ENCODE data around the gene ZNF276.
A peak's percentile ranks its signal among the peaks of the same experiment; 100 is the strongest.
"Not testable (repeated sequence)": the region's sequence is repeated elsewhere in the genome, so short reads cannot be mapped to it uniquely, and the experiment has no call there.

The ZNF276 gene

DNA sequence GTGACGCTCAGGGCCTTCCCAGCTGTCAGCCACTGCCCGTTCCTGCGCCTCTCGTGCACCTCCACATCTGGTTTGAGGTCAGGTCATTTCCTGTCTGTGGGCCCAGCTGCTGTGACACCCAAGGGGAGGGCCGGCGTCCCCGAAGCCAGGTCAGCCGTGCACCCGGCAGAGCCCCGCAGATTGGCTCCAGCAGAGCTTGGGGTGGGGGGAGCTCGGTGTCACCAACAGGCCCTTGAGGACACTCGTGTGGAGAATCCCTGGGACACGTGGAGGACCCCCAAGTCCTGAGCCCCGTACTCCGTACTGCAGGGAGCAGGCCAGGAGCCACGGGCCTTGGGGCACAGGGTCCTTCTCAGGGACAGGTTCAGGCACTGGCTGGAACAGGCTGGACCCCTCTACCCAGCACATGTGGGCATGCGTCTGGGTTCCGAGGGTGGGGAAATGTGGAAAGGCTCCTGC is 24.6 kb upstream of the ZNF276 start:
- DNase-seq = peak; percentile 54 to 57

DNA sequence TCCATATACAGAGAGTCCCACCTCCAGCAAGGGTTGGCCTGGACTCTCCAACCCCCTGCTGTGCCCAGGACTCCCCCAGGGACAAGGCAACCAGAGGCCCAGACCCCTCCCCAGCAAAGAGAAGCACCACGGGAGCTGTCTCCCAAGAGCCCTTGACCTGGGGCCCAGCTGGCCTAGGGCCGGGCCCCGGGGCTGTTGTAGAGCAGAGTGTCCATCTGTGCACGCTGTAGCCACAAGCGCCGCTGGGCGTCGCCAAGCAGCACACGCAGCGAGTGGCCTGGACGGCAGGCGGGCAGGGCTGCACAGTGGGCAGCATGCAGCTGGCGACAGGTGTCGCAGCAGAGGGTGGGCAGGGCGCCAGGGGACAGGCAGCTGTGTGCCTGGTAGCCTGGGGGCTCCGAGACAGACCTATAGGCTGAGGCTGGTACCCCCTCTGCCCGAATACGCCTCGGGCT is 24.1 kb upstream of the ZNF276 start:
- DNase-seq = no peak

DNA sequence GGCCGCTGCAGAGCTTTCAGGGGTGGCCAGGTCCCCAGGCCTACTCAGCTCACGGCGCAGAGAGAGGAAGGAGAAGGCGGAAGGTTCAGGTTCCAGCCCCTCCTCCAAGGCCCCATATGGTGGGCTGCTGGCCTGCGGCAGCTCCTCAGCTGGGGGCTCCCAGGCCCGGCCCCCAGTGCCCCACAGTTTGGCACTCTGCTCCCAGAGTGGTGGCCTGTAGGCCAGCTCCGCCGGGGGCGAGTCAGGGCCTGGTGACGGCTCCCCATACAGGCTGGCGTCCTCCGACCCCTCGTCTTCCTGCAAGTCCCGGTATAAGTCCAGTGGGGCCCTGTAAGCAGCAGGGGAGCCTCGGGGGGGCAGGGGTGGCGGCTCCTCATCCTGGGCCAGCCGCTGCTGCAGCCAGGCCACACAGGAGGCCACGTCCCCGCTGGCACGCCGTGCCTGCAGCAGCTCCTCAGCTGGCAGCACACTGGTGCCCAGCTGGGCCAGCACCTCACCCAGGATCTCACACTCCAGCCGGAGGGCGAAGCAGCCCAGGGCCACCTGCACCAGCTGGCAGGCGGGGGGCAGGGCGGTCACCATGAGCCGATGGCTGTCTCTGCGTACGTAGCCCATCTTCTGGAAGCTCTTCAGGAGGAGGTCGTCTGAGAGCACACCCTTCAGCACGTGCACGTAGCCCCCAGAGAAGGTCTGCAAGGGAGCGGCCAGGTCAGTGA is 23.6 kb upstream of the ZNF276 start:
- no peak for DNase-seq

DNA sequence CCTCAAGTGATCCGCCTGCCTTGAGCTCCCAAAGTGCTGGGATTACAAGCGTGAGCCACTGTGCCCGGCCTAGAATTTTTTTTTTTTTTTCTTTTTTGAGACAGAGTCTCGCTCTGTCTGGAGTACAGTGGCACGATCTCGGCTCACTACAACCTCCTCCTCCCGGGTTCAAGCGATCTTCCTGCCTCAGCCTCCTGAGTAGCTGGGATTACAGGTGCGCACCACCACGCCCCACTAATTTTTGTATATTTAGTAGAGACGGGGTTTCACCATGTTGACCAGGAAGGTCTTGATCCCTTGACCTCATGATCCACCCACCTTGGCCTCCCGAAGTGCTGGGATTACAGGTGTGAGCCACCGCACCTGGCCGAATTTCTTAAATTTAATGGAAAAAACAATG is 22.6 kb upstream of the ZNF276 start:
- DNase-seq = not testable (repeated sequence)

DNA sequence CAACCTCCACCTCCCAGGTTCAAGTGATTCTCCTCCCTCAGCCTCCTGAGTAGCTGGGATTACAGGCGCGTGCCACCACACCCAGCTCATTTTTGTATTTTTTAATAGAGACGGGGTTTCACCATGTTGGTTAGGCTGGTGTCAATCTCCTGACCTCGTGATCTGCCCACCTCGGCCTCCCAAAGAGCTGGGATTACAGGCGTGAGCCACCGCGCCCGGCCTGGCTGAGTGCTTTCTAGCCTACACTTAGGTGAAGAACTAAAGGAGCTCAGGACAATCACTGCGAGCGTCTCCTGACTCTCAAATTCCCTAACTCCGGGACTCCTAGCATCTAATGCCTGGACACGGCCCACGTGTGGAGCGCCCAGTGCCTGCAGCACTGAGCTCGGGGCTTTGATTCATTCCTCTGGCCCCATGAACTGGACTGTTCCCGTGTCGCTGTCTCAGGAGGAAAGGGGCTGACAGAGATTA is 21.7 kb upstream of the ZNF276 start:
- not testable (repeated sequence) for DNase-seq

DNA sequence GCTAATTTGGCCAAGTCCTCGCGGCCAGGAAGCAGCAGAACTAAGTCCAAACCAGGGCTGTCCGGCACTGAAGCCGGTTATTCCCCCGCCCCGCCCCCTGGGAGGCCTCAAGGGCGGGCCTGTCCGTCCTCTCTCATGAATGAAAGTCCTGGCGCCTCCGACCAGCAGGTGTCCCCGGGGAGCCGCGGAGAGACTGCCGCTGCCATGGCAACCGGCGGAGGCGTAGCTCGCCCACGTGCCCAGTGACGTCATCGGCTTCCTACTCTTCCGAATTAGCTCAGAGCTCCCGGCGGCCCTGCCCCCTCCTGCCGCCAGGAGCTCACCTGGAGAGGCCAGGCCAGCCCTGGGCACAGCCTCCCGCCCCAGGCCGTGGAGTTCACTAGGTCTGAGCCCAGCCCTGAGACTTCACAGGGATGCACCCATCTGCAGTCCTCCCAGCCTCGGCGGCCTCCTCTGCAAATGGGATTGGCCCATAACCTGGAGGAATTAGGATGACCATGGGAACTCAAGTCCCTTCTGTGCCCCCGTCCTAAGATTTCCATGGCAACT is 21.2 kb upstream of the ZNF276 start:
- DNase-seq = peak; percentile 95 to 97

DNA sequence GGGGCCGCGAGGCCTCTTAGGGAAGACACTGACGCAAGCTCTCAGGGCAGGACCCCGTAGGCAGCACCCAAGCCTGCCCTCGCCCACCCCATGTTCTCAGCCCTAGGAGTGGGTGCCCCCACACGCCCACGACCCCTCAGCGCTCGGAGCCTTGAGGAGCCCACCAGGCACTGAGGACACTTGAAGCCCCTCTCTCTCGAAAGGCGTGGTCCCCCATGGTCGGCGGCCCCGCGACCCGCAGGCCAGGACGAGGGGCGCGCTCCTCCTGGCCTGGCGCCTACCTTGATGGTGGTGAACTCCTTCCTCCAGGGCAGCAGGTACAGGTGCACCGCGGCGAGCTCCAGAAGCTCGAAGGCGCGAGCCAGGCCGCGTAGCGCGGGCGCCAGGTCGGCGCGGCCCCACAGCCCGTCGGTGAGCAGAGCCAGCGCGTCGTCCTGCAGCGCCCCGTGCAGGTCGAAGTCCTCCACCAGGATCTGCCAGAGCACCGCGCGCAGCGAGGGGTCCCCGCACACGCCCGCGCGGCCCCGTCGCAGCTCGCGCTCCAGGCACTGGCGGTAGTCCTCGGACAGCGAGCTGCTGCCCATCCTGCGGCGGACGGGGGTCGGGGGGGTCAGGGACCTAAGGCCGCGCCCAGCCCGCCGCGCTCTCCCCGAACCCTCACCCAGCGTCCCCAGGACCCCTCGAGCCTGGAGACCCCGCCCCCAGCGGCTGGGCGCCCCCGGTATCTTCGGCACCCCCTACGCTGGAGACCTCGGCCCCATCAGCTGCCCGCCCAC is 20.5 kb upstream of the ZNF276 start:
- DNase-seq = peak; percentile 58 to 61

DNA sequence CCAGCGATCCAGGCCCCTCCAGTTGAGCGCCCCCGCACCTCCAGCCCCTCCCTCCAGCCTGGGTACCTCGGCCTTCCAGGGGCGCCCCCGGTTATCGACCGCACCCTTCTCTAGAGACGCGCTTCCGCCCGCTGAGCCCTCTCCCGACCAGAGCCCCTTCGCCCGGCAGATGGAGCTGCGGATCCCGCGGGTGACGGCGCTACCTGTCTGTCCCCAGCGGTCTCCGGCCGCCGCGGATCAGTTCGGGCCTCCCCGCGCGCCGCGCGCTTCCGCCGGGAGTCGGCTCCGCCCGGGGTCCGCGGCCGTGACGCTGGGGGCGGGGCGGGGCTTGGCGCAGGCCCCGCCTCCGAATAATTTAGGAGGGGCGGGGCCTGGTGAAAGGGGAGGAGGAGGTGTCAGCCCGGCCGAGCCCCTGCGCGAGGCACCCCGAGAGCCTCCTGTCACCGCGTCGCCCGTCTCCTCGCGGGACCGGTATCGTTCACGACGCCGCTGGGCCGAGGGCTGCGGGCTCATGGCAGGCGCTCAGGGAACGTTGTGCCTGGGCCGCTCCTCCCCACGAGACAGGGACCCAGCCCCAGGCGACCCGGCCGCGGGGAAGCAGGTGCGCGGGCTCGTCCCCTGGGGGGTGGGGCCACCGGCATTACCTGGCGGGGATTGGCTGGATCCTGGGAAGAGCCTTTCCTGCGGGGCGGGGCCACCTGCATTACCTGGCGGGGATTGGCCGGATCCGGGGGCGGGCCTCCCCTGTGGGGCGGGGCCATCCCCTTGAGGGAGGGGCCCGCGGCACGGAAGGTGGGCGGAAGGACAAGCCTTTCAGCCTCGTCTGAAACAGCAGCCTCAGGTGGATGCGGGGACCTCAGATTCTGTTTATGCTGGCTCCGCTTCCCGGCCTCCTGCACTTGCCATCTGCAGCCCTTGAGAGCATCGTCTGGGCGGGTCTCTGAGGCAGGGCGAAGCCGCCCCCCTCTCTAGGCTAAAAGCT is 19.6 kb upstream of the ZNF276 start, which contains the start of gene SPATA2L:
Gene SPATA2L, minus strand, starts transcription at position 281 of the 982 bp plus-strand sequence. CDS start 473 bp downstream, outside the sequence.
- DNase-seq = peak; percentile 97

DNA sequence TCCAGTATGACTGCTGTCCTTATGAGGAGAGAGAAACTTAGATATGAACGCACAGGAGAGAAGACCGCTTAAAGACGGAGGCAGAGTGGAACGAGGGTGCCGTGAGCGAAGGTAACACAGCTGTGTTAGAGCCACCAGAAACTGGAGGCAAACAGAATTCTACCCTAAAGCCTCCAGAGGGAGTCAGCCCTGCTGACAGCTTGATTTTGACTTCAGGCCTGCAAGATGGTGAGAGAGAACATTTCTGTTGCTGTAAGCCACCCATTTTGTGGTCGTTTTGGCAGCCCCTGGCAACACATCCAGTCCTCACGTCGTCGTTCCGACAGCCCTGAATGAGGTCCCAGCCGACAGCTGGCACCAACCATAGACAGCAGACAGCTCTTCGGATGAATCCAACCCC is 17.1 kb upstream of the ZNF276 start:
- no peak for DNase-seq

DNA sequence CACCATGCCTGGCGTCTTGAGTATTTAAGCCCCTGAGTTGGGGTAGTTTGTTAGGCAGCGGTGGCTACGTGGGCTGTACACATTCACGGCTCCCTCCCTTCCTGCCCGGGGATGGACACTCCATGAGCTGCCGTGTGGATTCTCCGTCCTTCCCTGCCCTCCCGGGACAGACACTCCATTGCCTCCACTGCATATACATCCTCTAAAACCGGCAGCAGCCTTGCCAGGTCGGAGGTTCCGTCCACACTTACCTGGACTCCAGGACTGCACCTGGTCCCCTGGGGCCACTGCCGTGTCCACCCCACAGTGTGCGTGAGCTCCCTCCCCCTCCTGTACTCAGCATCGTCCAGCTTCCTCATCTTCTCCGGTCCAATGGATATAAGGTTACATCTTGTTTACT is 16.3 kb upstream of the ZNF276 start:
- no peak for DNase-seq

DNA sequence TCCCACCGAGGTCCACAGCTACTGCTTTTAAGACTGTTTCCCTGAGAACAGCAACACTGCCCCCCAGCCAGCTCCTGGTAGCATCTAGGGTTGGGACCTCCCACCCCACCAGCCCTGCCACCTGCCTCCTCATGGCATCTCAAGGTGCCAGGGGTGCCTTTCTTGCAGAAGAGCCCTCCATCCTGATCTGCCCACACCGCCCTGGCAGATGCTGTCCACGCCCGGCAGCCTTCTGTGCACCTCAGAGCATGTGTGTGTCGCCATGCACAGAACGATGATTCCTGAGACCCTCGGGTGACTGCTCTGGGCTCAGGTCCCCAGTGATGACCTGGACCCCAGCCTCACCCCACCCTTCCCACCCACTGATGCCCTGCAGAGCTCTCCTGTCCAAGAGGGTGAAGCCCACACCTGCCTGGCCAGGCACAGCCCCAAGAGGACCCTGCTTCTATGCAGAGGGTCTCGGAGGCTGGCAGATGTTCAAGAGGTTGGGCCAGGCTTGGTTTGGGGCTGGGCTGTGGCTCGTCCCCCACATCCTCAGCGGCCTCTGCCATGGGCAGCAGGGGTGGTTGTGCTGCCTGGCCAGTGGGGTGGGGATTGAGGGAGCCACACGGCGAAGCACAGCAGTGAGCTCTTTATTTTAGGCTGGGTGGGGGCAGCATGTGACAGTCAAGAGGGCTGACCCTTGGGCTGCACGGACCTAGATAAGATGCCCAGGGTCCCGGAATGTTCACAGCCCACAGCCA is 14.6 kb upstream of the ZNF276 start:
- DNase-seq = no peak

DNA sequence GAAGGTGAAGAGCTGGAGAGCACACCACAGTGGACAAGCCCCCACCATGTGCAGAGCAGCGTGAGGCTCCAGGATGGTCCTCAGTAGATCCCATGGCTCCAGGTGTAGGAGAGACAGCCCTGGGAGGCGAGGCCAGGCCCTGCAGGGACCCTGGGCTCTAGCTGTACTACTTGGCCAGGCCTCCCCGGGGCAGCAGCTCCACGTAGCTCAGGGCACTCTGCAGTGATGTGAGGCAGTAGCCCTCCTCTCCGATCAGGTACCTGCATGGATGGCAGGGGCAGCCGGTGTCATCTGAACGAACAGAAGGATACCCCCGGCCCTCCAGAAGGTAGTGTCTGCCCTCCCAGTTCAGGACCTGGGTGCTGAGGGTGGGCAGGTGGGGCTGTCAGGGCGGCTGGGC is 13.6 kb upstream of the ZNF276 start:
- DNase-seq = no peak

DNA sequence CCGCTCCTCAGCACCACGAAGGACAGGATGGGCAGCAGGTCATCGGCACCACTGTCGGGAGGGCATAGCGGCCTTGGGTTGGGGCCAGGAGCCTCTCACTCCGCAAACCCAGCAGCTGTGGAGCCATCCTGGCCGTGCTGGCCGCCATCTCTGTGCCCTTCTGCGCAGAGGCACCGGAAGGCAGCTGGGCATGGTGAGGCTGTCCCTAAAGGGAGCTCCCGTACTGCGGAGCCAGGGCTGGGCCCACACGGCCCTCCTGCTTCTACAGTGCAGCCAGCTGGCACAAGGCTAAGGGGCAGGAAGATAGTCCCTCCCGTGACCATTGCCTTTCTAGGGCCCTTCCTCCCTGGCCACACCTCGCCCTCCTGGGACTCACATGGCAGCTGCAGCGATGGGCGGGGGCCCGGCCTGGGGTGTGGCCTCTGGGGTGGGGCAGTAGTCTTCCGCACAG is 12.8 kb upstream of the ZNF276 start:
- DNase-seq = no peak

DNA sequence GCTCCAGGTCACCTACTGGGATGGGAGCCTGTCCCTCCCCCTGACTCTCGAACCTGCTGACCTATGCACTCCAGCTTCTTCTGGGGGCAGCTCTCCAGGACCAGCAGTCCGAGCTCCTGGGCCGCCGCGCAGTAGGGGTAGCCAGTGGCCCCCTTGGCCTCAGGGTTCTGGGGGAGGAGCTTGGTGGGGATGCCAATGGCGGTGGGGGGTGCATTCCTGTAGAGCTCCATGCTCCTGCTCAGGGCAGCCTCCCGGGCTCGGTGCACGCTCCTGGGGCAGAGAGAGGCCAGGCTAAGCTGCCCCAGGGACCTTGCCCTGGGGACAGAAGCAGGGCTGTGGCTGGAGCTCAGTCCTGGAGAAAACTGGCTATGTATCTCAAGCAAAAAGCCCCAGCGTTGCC is 12.2 kb upstream of the ZNF276 start:
- DNase-seq = no peak

DNA sequence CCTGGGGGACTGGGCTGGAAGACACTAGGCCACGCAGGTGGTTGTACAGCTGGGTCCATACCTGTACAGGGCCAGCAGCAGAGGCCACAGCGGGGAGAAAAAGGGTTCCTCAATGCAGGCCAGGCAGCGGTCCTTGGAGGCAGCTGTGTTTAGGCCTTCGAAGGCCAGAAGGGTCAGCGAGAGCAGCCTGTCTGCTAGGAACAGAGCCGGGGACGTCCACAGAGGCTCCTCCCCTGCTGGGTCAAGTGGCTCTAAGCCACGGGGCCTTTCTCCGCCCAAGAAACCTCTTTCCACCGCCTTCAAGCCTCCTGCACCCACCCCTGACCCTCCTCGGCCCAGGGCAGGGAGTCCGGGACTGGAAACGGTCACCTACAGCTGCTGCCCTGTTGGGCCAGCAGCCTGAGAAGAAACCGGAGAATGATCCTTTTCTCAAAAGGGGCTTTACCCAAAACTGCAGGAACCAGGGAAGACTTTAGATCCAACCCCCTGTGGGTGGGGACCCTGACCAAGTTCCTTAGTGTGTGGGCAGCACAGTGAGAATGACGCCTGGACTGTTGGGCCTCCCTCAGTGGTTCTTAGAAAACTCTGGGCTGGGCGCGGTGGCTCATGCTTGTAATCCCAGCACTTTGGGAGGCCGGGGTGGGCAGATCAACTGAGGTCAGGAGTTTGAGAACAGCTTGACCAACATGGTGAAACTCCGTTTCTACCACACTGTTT is 11.5 kb upstream of the ZNF276 start:
- DNase-seq = no peak

DNA sequence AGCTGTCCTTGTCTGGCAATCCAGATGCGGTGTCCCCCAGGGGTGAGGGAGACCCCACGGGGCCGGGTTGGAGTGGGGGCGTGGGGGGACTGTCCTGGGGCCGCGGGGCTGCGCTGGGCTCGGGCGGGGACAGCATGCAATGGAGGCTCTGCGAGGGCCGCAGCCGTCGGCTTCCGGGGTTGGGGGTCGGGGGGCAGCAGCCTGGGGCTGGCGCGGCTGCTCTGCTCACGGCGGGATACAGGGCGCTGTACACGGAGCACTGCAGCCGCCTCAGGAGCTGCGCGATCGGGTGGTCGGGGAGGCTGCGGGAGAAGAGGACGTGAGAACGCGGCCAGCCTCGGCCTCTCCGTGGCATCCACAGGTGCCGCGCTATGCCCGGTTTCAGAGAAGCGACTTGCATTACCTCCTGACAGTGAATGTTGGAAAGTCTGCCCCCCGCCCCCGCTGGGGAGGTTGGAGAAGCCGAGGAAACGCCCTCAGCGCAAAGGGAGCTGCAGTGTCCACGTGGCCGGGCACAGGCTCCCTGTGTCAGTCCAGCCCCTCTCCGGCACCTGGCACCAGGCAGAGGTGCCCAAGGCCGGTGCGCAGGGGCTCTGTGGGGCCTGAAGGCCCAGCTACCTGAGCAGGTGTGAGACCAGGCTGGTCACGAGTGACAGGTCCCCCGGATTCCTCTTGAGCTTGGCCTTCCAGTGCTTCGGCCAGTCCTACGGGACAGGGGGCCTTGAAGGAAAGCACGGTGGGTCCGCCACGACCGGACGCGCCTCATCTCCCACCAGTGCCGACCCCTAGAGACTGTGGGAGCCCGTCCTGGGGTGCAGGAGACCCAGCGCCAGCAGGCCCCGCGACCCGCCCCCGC is 10.4 kb upstream of the ZNF276 start:
- no peak for DNase-seq

DNA sequence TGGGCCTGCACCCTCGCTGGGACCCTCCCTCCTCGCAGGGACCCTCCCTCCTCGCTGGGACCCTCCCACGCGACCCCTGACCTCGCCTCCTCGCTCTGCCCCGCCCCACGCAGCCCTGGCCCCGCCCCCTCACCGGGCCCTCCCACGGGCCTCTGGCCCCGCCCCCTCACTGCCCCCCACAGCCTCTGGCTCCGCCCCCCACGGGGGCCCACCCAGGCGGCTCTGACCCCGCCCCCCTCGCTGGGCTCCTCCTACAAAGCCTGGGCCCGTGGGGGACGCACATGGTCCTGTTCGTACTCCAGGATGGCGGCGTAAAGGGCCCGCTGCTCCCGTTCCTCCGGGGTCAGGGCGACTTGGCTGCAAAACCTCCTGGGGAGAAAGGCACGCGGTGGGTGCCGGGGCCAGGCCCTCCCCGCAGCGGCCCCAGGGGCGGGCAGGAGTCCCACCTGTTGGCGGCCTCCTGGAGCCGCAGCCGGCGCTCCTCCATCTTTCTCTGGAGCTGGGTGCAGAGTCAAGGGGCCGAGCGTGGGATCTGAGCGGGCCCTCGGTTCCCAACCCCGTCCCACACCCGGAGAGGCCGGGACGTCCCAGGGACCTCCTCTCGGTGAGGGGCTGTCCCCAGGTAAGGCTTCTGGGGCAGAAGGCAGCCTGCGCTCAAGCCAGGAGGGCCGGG is 9.6 kb upstream of the ZNF276 start:
- DNase-seq = peak; percentile 67 to 73

DNA sequence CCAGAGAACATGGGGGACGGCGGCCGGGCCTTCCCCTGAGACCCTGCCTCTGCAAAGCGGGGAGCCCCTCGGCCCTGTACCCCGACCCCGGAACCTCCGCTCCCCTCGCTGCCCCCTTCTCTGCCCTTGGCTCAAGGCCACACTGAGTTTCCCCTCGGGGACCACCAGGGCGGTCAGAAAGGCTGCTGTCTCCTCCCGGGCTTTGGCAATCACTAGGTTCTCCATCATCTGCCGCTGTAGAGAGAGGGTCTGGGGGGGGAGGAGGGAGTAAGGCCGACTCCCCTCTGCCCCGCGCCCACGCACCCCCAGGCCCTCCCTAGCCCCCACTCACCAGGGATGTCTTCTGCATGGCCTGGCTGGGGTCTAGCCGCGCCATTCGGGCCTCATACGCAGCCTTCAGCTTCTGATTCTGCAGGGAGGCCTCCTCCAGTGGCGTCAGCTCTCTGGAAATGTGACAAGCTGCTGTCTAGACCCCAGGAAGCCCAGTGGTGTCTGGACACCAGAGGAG is 9.0 kb upstream of the ZNF276 start:
- no peak for DNase-seq

DNA sequence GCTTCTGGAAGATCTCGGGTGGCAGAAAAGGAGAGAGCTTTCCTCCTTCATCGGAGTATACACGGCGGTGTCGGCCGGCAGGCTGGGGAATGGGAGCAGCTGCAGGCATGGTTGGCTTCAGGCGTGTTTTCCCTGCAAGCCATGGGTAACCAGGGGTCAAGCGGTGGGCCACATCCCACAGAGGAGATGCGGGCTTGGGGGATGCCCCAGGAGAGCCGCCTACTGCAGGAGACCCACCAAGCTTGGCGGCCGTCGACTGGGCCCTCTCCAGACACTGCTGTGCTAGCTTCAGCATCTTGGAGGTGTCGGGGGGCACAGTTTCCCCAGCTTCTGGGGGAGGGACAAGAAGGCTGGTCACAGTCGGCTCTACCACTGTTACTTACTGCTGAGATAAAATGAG is 4.8 kb upstream of the ZNF276 start:
- no peak for DNase-seq
